Activated CD8-positive, alpha-beta memory T cell treated with anti-CD3 and anti-CD28 coated beads, Interleukin-2, amount 50 U/mL, for 4 hours (primary cell): ENCODE measurements around the gene PCDH15.
"Not testable (repeated sequence)": the region's sequence is repeated elsewhere in the genome, so short reads cannot be mapped to it uniquely, and the experiment has no call there.

ENCODE experiments used
- DNase-seq: peaks from one replicate; pipeline ENCODE4 v3.0.0-alpha.2; 2020

PCDH15 gene

DNA sequence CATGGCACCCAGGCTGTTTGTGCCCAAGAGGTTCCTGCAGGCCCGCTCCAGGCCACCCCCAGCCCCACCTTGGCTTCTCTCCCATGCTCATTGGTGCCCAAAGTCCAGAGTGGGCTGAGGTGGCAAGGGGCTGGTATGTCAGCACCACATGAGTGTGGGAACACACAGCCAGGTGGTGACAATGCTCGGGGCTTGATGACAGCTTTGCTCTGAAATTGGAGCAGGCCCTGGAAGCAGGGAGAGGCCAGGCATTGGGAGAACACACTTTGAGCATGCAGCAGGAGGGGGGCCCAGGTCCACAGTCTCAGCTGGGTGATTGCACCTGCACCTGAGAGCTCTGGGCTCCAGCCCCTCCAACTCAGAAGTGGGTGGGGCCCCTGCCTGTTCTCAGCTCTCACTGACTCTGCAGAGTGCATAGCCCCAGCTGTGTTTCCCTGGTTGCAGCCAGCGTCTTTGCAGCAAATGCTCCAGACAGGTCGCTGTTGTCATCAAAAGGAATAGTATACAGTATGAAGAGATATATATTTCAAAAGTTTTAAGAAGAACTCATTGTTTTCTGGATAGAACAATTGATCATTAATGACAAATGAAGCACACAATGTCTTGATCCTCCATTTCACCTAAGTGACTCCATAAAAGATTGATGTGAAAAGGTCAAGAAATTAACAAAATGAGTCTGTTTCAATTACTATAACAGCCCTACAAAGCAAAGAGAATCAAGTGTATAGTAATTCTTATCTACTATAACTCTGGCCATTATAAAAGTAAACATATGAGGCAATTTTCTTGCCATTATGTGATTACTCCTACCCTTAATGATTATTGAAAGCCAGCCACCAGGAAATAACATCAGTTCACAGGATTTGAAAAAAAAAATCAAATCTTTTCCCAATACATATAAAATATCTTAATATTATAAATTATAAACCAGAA is 848.1 kb downstream of the PCDH15 start:
- no peak for DNase-seq

- no peak for DNase-seq
These were observed 861.4 kb downstream of the PCDH15 start for GRCh38 chr10:53939654-53940053.

DNA sequence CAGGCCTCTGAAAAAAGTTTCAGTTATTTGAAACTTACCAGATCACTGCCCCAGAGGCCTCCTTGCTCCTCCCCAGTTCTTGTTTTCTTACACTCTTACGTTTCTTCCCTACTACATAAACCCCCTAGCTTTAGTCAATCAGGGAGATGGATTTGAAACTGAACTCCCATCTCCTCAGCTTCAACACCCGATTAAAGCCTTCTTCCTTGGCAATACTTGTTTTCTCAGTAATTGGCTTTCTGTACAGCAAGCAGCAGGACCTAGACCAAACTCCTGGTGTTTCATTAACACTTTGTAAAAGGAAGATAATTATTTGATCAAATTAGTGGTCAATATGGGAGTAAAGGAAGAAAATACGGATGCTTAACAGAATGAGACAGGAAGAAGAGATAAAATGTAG is 870.4 kb downstream of the PCDH15 start:
- DNase-seq = no peak

- DNase-seq = not testable (repeated sequence)
These were observed 876.9 kb downstream of the PCDH15 start for GRCh38 chr10:53924051-53924700.

GRCh38 chr10:53918755-53919154 is 882.3 kb downstream of the PCDH15 start:
- DNase-seq = no peak

GRCh38 chr10:53909791-53910190 is 891.2 kb downstream of the PCDH15 start:
- no peak for DNase-seq

DNA sequence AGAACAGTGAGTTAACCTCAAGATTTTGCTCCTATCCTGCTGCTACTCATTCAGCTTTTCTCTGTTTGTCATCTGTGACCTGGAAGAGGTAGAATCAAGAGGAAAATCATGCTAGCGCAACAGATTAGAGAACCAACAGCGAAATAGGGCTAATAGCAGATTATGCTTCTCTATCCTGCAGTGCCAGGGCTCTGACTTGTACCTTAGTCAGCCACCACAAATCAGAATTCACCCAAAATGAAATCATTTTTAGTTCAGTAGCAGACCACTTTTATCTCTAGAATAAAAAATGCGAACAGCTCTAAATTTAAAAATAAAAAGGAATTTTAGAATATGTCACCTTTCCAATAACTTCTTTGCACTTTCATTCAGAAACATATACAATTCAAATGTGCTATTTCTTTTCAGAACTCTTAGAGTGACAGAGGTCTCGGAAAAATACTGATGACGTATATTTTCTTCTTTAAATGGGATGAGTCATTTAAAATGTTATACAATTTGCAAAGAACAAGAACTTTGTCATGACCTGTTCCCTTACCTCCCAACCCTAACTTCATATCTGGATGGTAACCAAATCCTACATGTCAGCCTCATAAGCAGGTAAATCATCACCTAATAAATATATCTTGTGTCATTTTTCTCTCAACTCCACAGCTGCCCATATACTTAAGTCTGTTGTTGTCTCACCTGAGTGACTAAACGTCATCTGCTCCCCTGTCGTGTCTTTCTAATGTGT is 896.4 kb downstream of the PCDH15 start:
- no peak for DNase-seq

DNA sequence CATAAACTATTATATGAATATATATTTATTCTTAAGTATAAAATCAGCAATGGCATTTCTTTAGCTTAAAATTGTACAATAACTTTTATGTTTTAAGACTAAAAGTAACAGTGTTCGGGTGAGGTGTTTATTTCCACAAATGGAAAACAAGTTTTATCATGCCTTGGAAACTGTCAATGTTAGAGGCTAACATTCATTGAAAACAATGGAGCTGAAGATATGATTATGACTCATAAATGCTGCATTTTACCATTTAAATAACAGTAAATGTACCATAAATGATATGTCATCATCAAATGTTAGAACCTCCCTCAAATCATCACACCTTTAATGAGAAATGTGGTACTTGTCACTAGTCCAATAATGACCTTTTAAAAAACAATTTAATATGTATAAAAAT is 897.3 kb downstream of the PCDH15 start:
- no peak for DNase-seq

DNA sequence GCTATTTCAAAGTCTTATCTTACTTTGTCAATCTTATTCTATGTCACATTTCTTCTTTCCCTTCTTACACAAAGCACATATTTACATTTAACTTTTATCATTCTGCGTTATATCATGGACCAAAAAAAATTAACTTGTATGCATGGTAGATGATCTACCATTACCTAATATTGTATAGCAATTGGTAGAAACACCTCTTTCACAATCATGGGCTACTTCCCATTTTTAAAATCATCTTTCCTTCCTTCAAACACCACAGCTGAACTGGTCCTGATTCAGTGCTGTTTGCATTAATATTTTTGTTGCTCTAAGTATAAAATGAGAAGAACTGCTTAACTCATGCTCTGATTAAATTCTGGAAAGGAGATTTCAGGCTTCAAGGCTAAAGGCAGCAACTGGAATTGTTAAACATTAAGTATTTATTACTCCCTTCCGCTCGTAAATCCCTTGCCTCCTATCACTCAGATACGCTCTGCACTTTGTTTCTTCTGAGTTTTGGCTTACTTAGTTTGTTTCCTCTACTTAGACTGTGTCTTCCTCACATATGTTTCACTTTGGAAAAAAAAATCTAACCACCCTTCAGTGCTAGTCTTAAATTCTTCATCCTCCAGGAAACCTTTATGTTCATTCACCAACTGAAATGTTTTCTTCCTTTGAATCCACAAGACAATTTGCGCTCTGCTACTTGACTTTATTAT is 901.4 kb downstream of the PCDH15 start:
- no peak for DNase-seq

- no peak for DNase-seq
These were observed 902.5 kb downstream of the PCDH15 start for GRCh38 chr10:53898532-53898931.

DNA sequence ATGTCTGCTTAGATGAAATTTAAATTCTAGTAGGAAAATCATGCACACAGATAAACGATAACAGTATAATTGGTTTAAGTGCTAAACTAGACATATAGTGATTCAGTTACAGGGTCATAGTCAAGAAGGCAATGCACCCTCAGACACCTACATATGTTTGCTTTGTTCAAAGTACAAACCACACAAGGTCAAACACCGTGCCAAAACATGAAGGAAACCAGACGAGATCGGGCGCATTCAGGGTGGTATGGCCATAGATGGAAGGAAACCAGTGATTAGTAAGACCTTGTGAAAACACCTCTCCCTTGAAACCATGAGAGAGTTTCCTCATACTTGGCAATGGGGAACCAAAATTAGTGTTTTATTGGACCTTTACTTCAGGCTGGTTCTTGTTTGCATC is 906.9 kb downstream of the PCDH15 start:
- no peak for DNase-seq

DNA sequence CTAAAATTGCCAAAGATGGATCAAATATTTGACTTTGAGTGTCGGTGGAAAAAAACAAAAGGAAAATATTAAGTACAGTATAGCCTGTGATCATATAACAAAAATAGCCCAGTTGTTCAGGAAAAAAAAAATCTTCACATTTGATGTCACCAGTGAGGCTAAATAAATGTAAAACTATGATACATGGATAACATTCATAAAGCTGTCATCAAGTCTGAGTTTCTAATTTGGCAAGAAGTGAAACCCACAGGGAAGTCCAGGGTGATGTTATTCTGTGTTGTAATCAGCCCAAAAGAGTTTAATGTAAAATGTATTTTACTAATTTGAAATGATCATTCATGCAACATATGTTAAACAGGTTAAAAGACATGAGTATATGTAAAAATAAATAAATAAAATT is 908.0 kb downstream of the PCDH15 start:
- no peak for DNase-seq

DNA sequence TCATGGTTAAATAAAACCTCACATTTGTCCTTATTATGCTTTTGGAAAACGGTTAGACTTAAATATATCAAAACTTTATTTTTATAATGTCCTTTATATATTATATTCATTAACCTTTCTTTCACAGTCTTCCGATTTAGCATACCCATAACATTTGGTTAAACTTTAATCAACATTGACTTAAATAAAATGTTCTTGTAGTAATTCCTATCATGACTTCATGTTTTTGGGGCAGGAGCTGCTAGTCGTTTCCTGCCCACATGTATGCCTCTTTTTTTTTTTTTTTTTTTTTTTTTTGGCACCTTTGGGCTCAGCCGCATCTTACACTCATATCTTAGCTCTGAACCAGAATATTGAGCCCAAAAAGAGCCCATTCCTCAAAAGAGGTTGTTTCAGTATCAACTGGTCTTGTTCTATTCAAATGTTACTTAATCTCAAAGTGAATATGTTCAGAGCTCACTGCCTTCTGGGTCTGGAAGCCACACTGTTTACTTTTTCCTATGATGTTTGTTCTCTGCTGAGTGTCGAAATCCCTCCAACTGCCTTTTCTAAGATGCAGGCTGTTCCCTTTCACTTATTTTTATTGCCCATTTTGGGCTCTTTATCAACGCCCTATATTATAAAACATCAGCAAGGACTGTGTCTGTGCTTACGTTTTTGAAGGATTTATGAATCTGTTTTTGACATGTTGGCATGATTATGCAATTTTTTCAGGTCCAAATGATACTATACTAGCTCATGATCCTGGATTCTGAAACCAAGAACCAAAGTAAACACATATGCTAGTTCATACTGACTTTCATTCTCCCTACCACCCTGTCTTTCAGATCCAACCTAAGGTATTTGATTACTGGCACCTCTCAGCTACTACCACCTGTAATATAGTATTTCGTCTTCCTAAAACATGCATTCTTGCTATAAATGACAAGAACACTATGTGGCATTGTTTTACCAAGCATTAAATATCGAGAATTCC is 914.4 kb downstream of the PCDH15 start:
- DNase-seq = no peak

DNA sequence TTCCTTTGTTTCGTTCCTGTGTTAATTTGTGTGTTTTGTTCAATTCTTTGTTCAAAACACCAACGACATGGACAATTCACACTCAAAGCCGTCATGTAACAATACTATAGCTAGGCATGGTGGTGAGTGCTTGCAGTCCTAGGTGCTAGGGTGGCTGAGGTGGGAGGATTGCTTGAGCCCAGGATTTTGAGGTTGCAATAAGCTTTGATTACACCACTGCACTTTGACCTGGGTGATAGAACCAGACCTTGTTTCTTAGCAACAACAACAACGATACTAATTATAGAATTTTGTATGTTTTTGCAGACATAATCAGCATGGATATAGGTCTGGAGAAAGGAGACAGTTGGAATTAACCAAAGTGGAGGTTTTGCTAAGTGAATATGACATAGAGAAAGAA is 936.2 kb downstream of the PCDH15 start:
- no peak for DNase-seq

DNA sequence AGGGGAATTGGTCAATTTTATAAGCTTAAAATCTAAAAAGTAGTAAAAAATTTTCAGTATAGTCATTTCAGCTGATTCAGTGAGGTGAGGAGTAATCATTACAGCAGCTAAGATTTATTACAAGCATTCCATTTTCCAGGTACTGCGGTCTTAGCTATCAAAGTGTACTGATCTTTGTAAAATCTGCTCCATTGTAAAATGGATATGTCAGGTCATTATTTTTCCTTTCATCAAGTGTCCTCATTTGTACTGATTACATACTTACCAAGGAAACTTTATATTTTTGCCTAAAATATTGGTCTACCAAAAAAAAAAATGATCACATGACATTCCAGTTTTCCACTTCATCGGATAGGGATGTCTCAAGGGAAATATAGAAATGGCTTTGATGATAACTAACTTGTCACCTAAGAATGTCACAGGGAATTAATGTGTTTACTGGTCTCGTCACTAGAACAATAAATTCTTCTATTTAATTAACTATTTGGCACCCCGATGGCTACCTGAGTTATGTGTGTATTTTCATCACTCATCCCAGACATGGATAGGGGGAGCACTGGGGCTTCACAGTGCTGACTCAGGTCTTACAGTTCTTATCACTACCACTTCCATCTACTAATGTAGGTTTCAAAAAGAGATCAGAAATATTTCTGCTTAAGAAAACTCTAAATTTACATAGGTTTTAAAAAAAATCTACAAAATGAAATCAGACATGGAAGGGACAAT is 948.4 kb downstream of the PCDH15 start:
- no peak for DNase-seq

DNA sequence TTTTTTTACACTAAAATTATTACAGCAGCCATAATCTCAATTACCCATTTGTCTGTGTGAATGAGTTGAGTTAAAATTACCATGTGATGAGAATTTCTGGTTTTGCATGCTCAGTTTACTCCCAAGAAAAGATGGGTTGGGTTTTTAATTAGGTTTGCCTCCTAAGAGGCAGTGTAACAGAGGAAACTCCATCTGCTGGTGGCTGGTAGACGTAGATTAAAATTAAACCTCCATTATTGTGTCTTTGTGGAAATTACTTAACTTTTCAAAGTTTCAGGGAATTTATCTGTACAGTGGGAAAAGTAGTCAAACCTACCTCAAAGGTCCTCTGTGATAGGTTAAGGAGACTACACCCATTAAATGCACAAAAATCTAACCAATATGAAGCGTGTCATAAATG is 954.2 kb downstream of the PCDH15 start:
- no peak for DNase-seq

DNA sequence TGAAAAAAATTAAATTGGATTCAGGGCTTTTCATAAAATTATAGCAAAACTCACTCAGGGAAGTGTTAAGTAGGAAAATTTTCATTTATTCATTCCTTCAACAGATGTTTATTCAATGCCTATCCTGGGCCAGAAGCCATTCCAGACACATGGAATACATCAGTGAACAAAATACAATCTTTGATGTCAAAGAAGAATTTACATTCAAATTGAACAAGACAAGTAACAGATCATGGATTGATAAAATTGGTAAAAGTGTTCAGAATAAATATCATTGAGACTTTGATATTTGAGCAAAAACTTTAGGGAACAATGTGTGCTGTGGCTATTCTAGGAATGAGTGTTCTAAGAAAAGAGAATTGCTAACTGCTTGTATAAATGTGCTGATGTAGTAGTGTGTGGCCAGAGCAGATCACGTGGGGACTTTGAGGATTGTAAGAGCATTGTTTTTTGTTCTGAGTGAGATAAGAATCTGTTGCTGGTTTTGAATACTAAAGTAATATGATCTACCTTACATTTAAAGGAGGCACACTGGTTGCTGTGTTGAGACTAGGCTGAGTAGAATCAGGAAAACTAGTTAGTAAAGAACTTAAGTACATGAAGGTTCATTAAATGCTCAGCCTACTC is 957.2 kb downstream of the PCDH15 start:
- no peak for DNase-seq

- no peak for DNase-seq
These were observed 959.4 kb downstream of the PCDH15 start for GRCh38 chr10:53841483-53842145.

GRCh38 chr10:53840653-53841052 is 960.4 kb downstream of the PCDH15 start:
- no peak for DNase-seq

DNA sequence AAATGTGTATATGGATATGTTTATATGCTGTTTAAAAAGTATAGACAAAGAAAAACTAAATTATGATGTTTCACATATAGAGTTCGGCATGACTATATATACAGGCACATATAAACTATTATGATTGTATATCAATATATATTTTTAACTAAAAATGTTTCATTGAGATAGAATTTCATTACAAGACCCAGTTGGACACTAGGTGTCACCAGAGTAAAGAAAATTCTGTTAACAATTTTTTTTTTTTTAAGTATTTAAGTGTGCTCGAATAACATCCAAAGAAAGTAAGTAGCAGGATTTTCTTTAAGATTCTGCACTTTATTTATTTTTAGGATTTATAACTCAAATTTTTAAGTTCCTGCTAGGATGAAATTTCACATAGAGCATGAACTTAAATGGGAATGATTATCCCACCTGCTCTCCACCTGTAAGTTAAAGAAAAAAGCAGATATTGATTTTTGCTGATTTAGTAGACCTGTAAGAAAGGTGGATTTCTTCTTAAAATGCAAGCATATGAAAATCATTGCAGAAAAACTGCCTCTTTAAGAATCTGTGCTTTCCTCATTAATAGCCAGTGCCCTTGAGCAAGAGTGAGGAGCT is 961.5 kb downstream of the PCDH15 start:
- no peak for DNase-seq
